NCI-H82 treated with DMSO at 0.1 percent for 48 hours (cell line): Measurements from ENCODE around the gene RPN1.
"Not testable (repeated sequence)": the region's sequence is repeated elsewhere in the genome, so short reads cannot be mapped to it uniquely, and the experiment has no call there.

Experiments used
- DNase-seq: peaks from one replicate; lab custom pipeline; 2025; ENCODE audit not compliant: unreplicated experiment; lab: John Stamatoyannopoulos, UW

Gene RPN1

DNA sequence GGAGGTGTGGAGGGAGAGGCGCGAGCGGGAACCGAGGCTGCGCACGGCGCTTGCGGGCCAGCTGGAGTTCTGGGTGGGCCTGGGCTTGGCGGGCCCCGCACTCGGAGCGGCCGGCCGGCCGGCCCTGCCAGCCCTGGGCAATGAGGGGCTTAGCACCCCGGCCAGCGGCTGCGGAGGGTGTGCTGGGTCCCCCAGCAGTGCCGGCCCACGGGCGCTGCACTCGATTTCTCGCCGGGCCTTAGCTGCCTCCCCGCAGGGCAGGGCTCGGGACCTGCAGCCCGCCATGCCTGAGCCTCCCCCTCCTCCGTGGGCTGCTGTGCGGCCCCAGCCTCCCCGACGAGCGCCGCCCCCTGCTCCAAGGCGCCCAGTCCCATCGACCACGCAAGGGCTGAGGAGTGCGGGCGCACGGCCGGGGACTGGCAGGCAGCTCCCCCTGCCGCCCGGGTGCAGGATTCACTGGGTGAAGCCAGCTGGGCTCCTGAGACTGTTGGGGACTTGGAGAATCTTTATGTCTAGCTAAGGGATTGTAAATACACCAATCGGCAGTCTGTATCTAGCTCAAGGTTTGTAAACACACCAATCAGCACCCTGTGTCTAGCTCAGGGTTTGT, 2.9 kb upstream of the RPN1 start:
- not testable (repeated sequence) for DNase-seq

DNA sequence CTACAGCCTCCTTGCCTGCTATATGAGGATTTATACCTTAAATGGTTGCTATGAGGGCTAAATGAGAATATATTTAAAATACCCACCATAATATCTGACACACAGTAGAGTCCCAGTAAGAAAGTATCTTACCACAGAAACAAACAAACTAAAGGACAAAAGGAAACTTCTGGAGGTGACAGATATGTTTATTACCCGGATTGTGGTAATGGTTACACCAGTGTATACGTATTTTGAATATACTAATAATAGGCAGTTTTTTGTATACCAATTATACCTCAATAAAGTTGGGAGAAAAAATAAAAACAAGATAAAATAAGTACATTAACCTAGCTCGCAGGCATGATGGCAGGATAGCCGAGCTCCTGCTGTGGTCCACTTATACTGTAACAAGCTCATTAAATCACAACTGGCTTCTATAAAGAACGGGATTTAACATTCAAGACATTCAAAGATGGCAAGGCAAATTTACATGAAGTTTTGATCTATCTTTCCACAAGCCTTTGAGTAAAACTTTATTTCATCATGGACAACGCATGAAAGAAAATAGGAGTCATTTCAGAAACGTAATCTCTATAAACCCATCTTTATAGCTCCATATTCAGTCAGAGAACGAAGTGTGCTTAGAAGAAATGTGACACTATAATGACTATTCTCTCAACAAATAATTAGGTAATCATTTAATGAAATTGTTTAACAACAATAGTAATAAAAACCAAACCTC, 1.5 kb downstream of the RPN1 start:
- no peak for DNase-seq

DNA sequence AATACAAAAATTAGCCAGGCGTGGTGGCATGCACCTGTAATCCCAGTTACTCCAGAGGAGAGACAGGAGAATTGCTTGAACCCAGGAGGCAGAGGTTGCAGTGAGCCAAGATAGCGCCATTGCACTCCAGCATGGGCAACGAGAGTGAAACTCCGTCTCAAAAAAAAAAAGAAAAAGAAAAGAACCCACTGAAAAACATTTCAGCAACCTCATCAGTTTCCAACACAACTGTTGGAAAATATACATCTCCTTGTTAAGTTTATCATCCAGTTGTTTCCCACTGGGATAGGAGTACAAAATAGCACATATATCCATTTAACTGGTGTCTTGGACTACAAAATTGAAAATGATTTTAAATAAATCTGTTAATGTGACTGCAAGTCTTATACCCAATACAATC, 2.2 kb downstream of the RPN1 start:
- no peak for DNase-seq

DNA sequence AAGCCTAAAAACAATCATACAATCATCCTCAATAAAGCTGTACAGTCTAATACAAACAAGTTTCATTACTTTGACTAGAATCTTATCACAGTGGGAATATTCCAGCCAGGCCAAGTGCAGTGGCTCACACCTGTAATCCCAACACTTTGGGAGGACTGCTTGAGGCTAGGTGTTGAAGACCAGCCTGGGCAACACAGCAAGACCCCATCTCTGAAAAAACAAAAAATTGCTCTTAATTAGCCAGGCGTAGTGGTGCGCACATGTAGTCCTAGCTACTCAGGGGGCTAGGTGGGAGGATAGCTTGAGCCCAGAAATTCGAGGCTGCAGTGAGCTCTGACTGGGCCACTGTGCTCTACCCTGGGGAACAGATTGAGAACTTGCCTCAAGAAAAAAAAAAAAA, 3.3 kb downstream of the RPN1 start:
- no peak for DNase-seq

DNA sequence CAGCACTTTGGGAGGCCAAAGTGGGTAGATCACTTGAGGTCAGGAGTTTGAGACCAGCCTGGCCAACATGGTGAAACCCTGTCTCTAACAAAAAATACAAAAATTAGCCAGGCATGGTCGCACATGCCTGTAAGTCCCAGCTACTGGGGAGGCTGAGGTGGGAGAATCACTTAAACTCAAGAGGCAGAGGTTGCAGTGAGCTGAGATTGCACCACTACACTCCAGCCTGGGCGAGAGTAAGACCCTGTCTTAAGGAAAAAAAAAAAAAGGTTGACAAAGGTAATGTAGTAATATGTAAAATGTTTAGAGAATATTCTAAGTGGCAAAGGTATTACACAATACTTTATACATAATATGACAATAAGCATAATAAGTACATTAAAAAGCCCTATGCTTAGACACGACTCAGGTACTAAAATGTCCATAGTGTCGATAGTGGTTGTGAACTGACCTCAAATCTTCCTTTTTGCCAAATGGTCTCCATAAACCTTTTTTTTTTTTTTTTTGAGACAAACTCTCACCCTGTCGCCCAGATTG, 16.5 kb downstream of the RPN1 start:
- no peak for DNase-seq

DNA sequence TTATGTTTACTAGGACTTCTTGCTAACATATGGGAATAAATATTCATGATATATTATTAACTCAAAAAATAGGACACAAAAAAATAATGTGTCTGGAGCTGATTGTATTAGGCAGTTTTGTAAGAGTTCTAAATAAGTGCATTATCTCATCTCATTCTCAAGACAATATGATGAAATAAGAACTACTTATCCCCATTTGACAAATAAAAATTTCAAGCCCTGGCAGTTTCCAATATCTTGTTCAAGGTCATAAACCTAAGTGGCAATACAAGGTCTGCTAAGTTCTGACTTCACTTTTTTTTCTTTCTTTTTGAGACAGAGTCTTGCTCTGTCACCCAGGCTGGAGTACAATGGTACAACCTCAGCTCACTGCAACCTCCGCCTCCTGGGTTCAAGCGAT, 18.3 kb downstream of the RPN1 start:
- DNase-seq = no peak

DNA sequence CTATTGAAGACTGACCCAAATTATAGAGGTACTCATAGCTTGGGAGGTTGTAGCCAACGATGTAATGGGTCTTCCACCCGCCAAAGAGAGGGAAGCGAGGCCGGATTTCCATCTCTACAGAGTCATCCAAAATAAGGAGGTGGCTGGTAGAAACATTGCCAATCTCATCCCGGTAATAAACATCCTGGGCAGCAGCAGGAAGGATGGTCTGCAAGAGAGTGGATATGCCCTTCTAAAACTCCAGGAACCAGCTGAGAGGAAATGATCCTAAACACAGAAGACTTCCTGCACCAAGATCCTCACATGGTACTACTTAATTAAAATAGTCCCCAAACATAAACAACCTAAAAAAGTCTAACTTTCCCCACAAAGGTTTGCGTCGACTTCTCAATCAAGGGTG, 20.7 kb downstream of the RPN1 start:
- no peak for DNase-seq

DNA sequence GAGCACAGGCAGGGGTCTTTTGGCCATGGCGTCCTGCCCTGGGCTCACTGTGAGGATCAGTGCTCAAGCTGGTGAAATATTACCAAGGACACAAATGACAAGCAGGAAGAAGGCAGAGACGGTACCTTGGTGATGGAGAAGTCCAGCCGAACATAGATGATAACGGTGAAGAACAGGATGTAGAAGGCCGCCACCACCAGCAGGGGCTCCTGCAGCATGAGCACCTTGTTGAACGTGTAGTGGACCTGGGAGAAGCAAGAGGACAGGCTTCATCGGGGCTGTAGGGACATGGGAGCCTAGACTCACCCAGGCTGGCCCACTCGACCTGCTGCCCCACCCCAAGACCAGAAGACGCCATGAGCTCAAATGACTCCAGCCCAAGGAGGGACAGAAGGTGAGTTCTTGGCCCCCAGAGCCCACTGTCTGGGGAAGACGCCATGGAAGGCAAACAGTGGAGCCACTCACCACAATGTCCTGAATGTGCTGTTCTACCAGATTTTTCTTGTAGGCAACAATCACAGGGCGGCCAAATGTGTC, 25.1 kb downstream of the RPN1 start:
- DNase-seq = no peak

DNA sequence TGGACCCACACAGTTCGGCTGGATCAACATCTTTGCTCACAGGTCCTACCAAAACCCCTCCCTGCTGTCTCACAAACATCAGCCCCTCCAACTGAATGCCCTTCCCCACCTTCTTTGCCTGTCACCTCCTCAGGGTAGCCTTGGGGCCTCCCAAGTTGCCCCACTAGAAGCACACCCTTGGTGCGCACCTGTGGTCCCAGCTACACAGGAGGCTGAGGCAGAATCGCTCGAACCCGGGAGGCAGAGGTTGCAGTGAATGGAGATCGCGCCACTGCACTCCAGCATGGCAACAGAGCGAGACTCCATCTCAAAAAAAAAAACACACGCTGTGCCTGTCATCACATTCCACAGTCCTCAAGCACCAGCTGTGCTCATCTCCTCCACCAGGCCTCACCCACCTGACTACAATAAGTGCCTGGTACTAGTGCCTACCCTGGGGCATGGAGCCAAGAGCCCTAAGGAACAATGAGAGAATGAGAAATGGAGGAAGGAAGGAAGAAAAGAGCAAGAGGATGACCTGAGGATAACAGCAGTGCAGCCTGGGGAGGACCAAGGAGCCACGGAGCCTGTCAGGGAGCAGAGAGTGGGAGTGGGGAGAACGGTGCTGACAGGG, 26.0 kb downstream of the RPN1 start:
- no peak for DNase-seq

DNA sequence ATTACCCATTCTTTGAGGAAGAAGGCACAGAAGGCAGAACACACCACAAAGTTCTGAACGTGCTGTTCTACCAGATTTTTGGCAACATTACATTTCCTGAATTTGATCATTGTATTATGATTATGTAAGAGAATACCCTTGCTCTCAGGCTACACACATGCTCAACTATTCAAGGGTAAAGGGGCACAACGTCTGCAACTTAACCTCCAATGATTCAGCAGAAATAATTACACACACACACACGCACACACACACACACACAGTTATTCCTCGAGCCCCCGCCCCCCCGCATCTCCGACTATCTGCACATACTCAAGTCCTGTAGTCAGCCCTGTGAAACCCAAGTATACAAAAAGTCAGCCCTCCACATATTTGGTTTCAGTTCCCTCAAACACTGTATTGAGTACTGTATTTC, 26.8 kb downstream of the RPN1 start:
- DNase-seq = no peak

DNA sequence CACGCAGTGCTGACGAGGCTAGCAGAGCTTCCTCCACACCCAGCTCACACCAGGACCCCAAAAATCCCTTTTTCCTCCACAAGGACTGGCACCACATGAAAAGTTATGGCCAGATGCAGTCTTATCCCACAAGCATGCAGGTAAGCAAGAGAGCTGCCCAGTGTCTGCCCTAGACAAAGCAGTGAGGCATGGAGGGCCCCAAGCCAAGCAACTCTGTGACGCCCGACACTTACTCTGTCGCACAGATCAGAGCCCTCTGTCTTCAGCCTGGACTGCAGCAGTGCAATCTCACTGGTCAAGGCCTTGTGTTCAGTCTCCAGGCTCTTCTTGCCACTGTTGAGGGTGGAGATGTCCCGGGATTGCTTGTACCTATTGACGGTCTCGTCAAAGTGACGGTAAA, 28.7 kb downstream of the RPN1 start:
- DNase-seq = no peak

DNA sequence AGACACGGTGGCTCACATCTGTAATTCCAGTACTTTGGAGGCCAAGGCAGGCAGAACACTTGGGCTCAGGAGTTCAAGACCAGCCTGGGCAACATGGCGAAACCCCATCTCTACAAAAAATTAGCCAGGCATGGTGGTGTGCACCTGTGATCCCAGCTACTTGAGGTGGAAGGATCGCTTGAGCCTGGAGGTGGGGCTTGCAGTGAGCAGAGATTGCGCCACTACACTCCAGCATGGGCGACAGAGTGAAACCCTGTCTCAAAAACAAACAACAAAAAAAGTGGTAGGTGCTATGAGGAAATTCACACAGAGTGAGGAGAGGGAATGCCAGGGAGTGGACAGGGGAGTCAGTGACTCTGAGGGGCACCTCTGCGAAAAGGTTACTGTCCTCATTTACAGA, 29.4 kb downstream of the RPN1 start:
- DNase-seq = no peak

DNA sequence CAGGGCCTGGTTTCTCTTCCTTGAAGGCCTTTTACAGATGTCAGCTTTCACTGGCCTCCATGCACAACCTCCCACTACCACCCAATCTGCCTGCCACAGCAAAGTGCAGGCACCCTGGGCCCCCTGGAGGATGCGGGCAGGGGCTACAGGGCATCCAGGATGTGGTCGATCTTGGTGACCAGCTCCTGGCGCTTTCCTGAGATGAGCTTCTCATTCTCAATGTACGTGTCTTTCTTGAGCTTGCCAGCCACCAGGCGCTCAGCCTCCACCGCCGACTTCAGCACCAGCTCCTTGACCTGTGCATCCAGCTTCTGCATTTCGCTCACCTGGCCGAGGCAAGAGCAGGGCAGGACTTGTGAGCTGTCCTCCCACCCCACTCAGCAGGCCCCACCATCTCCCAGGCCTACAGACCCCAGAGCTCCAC, 30.3 kb downstream of the RPN1 start:
- no peak for DNase-seq

DNA sequence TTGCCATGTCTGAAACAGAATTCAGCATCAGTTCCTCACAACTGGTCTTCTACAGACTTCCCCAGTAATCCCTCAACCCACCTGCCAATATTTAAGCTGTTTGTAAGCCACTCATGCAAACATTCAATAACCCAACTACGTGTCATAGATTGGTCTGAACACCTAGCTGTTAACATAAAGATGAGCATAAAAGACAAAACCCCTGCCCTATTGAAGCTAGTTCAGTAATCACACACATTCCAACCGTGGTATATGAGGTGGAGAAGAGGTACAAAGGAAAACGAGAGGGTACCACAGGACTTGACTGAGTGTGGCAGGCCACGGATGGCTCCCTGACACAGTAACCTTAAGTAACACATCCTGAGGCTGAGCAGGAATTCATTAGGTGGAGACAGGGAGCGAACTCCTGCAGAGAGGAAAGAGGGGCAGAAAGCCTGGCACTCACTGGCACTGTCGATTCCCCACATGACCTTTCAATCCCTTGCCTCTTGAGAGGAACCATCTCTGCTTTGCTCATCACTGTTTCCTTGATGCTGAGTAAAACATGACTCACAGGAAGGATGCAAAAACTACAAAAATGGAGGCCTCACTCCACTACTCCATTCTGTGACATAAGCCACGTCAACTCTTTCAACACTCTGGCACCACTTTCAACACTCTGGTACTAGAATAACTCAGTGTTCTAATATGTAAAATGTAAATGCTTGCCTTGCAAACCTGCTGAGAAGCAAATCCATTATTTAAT, 31.3 kb downstream of the RPN1 start:
- DNase-seq = no peak

DNA sequence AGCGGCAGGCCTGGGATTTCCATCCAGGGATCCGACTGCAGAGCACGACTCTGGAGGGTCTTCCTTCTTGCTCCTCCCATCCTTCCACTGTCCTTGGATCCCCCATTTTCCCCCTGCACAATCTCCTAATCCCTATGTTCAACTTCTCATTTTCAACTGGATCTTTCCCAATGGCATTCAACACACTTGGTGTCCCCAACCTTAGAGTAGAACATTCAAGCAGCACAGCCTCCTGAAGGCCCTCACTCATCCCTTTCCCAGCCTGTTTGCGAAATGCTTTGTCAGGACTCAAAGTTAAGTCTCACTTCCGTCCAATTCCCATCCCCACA, 32.3 kb downstream of the RPN1 start:
- DNase-seq = no peak

DNA sequence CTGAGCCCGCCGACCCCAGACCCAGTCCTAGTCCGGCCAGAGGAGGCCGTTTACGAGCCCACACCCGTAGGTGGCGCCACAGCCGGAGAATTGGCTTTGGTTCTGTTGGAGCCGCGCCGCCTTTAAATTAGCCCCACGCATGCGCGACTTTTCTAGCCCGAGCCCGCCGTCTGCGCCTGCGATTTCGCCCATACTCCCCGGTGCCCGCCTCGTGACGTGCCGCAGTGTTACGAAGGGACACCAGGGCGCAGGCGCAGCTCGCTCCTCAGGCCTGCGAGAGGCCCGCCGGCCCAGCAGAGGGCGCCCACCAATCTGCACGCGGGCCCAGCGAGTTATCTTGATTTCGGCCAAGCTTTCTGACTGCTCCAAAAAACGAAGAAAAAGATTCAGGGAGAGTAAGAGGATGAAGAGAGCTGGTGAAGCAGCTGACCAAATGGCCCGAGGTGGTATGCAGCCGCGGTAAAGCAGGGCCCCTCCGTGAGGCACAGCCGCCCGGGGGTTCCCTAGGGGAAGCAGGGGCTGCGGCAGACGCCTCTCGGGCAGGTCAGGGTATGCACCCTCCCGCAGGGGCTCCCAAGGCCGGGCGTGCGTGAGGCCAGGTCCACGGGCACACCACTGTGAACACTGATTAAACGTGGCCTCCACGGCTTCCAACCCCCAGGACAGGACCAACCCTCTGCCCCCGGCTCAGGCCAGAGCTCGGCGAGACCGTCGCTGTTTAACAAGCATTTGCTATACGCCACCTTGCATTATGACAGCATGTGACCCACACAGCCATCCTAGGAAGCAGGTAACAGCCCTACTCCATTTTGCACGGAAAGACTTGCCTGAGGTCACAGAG, 32.8 kb downstream of the RPN1 start:
- peak; percentile 96 for DNase-seq

DNA sequence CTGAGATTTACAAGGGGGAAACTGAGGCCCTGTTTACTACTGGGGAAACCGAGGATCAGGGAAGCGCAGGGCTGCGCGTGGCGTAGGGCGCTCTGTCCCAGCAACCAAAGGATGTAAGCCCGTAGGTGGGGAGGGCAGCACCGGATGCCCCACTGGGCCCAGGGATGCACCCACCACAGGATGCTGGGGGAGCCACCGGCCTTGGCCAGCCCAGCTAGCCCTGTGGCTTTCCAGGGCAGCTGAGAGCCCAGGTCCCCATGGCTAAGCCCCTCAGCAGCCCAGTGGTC, 33.4 kb downstream of the RPN1 start:
- DNase-seq = no peak

DNA sequence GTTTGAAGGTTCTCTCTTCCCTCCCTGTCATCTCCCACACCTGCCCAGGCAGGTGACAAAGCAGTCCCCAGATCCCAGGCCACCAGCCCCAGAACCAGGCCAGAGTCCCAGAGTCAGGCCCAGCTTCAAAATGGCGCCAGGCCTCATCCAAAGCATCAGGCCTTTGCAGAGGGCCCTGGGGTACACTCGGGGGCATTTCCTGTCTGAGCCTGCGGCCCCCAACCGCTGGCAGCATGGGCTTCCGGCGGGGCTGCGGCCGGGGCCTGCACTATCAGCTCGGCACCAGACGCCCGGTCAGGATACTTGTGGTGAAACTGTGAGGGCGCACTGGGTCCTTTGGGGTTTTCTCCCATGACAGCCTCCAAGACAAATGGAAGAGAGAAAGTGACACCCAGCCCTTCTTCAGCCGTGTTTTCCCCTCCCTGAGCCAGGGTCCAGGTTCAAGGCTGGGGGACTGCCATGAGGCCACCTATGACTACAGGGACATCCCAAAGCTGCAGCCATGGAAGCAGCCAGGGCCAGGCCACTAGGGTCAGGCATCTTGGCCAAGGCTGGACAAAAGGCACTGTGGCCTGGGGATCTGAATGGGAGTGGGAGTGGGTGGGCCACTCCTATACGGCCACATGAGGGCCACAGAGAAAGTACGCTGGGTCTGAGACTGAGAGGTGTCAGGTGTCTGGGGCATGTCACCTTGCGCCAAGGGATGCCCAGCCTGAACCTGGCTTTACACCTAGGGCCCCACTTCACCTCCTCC, 33.9 kb downstream of the RPN1 start:
- no peak for DNase-seq

DNA sequence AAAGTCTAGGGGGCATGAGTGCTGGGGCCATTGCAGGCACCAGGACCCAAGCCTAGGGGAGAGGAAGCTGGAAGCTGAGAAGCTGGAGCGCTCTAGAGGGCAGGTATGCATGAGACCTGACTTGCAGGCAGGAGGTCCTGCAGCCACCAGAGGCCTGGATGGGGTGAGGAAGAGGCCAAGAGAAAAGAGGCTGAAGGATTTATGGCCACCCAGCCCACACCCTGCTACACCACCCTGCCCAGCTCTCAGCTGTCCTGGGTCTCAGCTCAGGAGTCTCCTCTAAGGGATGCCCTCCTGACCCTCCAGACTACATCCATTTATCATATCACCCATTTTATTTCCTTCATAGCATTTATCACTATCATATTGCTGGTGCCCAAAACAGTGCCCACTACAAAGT, 36.5 kb downstream of the RPN1 start:
- DNase-seq = no peak
